Measurements from ENCODE around the gene DOK6.

The DOK6 gene

GRCh38 chr18:69755856-69756496, 355.3 kb downstream of the DOK6 start:
- TF ChIP-seq POLR2A (IDR thresholded peaks at IDR 0.05; ENCODE audit: low read depth, low read length) = no peak
- DNase-seq (ENCODE audit: insufficient read length, low spot score) (no peak), FAIRE-seq (no peak)

GRCh38 chr18:69757733-69758132, 357.0 kb downstream of the DOK6 start:
- peak; percentile 11 for FAIRE-seq
- DNase-seq (ENCODE audit: insufficient read length, low spot score) = no peak
- TF ChIP-seq POLR2A (IDR thresholded peaks at IDR 0.05; ENCODE audit: low read depth, low read length) = no peak

GRCh38 chr18:69758458-69758857, 357.8 kb downstream of the DOK6 start:
- DNase-seq (ENCODE audit: insufficient read length, low spot score) = no peak
- no peak for TF ChIP-seq POLR2A (IDR thresholded peaks at IDR 0.05; ENCODE audit: low read depth, low read length)
- FAIRE-seq = peak; percentile 45

- no peak for TF ChIP-seq POLR2A (IDR thresholded peaks at IDR 0.05; ENCODE audit: low read depth, low read length)
- no peak for FAIRE-seq
- no peak for DNase-seq (ENCODE audit: insufficient read length, low spot score)
Observed at GRCh38 chr18:69759046-69759445, 358.4 kb downstream of the DOK6 start.

- no peak for DNase-seq (ENCODE audit: insufficient read length, low spot score)
- TF ChIP-seq POLR2A (IDR thresholded peaks at IDR 0.05; ENCODE audit: low read depth, low read length) = no peak
- FAIRE-seq = no peak
Observed at GRCh38 chr18:69763002-69763401, 362.3 kb downstream of the DOK6 start.

GRCh38 chr18:69763821-69764220, 363.1 kb downstream of the DOK6 start:
- no peak for FAIRE-seq
- DNase-seq (ENCODE audit: insufficient read length, low spot score) = no peak
- no peak for TF ChIP-seq POLR2A (IDR thresholded peaks at IDR 0.05; ENCODE audit: low read depth, low read length)

- no peak for TF ChIP-seq POLR2A (IDR thresholded peaks at IDR 0.05; ENCODE audit: low read depth, low read length)
- FAIRE-seq = no peak
- no peak for DNase-seq (ENCODE audit: insufficient read length, low spot score)
Observed at GRCh38 chr18:69770238-69770637, 369.6 kb downstream of the DOK6 start.

- FAIRE-seq (no peak), DNase-seq (ENCODE audit: insufficient read length, low spot score) (no peak)
- TF ChIP-seq POLR2A (IDR thresholded peaks at IDR 0.05; ENCODE audit: low read depth, low read length) = no peak
Observed at GRCh38 chr18:69774831-69775230, 374.1 kb downstream of the DOK6 start.

- no peak for TF ChIP-seq POLR2A (IDR thresholded peaks at IDR 0.05; ENCODE audit: low read depth, low read length)
- no peak for FAIRE-seq
- DNase-seq (ENCODE audit: insufficient read length, low spot score) = no peak
Observed at GRCh38 chr18:69777248-69777647, 376.6 kb downstream of the DOK6 start.

GRCh38 chr18:69778680-69779079, 378.0 kb downstream of the DOK6 start:
- FAIRE-seq = no peak
- no peak for TF ChIP-seq POLR2A (IDR thresholded peaks at IDR 0.05; ENCODE audit: low read depth, low read length)
- DNase-seq (ENCODE audit: insufficient read length, low spot score) = no peak

GRCh38 chr18:69780851-69781250, 380.2 kb downstream of the DOK6 start:
- TF ChIP-seq POLR2A (IDR thresholded peaks at IDR 0.05; ENCODE audit: low read depth, low read length) = no peak
- no peak for DNase-seq (ENCODE audit: insufficient read length, low spot score)
- FAIRE-seq = no peak

- DNase-seq (ENCODE audit: insufficient read length, low spot score) (no peak), FAIRE-seq (no peak)
Observed at GRCh38 chr18:69784815-69785214, 384.1 kb downstream of the DOK6 start.

GRCh38 chr18:69785466-69785865, 384.8 kb downstream of the DOK6 start:
- DNase-seq (ENCODE audit: insufficient read length, low spot score) = no peak
- no peak for FAIRE-seq
- no peak for TF ChIP-seq POLR2A (IDR thresholded peaks at IDR 0.05; ENCODE audit: low read depth, low read length)

More at GRCh38 chr18:69784815-69785214, 384.1 kb downstream of the DOK6 start:
- no peak for TF ChIP-seq POLR2A (IDR thresholded peaks at IDR 0.05; ENCODE audit: low read depth, low read length)

- no peak for TF ChIP-seq POLR2A (IDR thresholded peaks at IDR 0.05; ENCODE audit: low read depth, low read length)
- DNase-seq (ENCODE audit: insufficient read length, low spot score) = no peak
- no peak for FAIRE-seq
Observed at GRCh38 chr18:69786427-69786826, 385.7 kb downstream of the DOK6 start.

- no peak for TF ChIP-seq POLR2A (IDR thresholded peaks at IDR 0.05; ENCODE audit: low read depth, low read length)
- DNase-seq (ENCODE audit: insufficient read length, low spot score) = no peak
- peak; percentile 15 for FAIRE-seq
Observed at GRCh38 chr18:69787825-69788547, 387.3 kb downstream of the DOK6 start.
